RKO (cell line): ENCODE measurements around the gene TBXT.
"Not testable (repeated sequence)": the region's sequence is repeated elsewhere in the genome, so short reads cannot be mapped to it uniquely, and the experiment has no call there.

ENCODE experiments used
- DNase-seq: peaks from one replicate; pipeline ENCODE4 v3.0.0-alpha.2; 2016; ENCODE audit warnings: low spot score

Gene TBXT, protein sequence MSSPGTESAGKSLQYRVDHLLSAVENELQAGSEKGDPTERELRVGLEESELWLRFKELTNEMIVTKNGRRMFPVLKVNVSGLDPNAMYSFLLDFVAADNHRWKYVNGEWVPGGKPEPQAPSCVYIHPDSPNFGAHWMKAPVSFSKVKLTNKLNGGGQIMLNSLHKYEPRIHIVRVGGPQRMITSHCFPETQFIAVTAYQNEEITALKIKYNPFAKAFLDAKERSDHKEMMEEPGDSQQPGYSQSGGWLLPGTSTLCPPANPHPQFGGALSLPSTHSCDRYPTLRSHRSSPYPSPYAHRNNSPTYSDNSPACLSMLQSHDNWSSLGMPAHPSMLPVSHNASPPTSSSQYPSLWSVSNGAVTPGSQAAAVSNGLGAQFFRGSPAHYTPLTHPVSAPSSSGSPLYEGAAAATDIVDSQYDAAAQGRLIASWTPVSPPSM

DNA sequence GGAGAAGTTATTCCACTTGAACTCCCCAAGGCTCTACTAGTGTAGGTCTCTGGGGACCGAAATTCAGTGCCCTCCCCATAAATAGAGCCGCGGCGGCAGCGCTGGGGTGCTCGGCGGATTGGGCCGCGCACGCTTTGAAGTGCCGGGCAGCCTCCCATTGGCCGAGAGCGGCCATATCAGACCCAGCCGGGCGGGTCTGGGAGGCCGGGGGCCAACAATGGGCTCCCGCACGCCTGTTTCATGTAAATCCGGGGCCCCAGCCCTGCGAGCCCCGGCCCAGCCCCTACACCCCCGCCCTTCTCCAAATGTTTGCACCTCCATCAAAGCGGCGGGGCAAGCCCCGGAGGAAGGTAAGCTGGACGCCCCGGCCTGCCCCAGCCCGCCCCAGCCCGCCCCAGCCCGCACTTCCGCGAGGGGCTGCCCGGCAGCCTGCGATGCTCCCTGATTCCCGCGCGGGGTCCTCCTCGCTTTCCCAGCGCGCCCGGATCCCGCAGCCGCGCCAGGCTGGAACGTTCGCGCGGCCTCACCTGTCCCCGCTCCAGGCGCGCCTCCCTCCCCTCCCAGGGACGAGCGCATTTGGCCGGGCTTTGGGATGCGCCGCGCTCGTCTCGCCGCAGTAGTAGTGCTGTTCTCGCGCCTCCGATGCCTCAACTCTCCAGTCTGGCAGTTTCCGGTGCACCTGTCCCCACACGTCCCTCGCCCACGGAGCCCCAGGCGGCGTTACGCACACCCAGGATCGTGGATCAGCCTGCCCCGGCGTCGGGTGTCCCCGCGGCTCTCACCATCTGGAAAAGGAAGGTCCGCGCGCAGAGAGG lies at the start of gene TBXT:
TBXT (minus strand) TSS at position 51 of the 815 bp plus-strand sequence. CDS start 260 bp downstream, outside the sequence.
- no peak for DNase-seq

DNA sequence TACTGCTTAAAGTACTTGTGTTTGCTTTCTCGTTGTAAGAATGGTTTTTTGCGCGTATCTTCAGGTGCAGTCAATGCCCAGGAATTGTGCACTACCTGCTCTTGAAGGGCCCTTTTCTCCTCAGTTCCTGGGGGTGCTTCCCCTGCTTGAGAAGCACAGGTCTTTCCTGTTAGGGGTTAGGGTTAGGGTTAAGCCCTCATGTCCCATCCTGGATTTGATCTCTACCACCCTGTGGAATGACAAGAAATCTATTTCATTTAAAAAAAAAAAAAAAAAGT lies 39.6 kb upstream of the TBXT start:
- no peak for DNase-seq

DNA sequence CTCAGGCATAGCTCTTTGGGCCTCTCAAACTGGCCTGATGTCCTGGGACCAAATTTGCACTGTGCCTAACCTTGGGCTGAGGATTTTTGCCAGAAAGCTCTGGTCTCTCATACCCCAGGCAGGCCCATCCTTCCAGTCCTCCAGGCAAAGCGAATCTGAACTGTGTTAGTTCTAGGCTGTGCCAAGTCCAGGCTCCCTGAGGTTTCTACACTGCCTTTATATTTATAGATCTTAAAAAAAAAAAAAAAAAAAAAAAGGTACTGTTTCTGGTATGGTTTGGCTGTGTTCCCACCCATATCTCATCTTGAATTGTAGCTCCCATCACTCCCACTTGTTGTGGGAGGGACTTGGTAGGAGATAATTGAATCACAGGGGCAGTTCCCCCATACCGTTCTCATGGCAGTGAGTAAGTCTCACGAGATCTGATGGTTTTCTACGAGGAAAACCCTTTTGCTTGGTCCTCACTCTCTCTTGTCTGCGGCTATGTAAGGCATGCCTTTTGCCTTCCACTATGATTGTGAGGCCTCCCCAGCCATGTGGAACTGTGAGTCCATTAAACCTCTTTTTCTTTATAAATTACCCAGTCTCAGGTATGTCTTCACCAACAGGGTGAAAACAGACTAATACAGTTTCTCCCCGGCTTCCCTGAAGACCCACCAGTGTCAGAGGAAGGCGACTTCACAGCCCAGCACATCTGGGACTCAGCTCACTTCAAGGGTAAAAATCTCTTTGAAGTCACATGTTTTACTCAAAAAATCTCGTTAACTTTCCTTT lies 39.0 kb upstream of the TBXT start:
- no peak for DNase-seq

DNA sequence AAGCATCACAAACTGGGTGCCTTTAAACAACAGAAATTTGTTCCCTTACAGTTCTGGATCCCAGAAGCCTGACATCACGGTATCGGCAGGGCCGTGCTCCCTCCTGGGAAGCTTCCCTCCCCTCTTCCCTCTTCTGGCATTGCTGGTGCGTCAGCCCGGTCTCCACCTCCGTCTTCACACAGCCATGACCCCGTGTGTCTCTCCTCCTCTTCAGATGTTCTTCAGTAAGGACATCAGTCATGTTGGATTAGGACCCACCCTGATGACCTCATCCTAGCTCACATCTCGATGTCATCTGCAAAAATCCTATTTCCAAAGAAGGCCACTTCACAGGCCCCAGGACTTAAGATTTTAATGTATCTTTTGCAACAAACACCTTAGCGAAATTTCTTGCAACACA lies 38.4 kb upstream of the TBXT start:
- DNase-seq = no peak

DNA sequence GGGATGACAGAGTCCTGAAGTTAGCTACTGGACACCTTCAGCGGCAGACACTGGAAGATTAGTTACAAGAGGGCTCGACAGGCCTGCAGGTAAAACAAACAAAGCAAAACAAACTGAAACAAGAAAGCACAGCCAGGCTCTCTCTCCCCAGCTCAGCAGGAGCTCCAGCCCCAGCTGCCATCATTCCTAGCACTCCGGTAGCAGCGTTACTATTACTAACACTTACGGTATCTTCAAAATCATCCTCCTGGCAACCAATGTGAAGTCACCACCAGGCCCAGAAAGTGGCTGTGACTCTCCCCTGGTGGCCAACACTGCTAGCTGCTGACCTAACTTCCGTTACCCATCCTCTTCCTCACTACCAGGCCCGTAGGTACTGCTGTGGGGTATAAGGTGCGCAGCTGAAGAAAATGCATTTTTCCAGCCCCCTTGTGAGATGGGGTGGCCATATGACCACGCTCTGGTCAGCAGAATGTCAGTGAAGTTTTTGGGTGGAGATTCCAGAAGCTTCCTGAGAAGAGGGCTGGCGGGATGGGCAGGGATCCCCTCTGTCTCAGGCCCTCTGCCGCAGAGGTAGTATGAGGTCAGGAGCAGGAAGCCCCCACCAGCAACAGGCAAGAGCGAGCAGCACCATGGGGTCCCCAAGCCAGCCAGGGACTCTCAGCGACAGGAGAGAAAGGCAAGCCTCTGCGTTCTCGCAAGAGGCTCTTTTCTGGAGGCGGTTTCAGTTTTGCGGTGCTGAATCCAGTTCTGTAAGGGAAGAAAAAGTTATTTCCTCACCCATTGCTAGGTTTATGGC lies 37.4 kb upstream of the TBXT start:
- no peak for DNase-seq

DNA sequence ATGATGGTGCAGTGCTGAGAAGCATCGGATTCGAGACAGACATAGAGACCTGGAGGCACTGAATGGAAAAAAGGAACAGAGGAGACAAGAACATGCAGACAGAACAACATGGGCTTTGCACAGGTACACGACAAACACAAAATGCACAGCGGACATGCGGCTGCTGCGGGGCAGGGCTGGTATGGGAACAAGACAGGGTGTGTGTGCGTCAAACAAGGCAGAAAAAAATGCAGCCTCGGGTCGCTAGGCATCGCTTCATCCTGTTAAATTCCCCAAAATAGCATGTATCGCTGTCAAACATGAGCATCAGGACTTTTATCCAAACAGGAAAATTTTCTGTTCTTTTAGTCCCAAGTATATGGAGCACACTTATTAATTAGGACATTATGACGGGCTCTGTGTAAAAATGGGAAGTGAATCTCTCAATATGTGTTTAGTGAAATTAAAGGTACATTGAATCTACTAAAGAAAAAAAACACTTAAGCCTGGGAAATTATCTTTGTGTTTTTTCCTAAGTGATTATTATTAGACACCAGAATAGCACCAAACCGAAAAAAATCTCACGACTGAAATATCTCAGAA lies 36.1 kb upstream of the TBXT start:
- DNase-seq = no peak

DNA sequence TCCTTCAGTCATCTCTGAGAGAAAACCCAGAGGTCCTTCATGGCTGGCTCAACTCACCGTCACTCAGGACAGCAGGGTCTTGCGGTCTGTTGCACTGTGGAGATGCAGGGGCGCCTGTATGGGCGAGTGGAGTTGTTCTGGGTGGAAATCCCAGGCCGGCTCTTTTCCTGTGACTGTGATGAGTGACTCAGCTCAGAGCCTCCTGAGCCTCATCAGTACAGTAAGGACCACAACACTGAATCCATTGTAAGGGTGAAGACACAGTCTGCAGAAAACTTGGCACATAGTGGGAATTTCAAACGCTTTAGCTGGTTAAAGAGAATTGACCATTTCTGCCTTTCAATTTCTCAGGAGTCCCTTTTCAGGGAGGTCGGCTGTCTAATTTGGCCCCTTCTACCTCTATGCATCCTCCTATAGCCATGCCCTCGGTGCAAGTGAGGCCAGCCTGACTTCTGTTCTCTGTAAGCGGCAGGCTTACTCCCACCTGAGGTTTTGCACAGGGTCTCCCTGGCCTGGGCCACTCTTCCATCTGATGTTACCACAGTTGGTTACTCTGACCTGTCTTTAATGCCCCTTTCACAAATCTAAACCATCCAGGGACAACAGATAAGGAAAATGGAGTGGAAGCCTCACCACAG lies 35.5 kb upstream of the TBXT start:
- DNase-seq = no peak

DNA sequence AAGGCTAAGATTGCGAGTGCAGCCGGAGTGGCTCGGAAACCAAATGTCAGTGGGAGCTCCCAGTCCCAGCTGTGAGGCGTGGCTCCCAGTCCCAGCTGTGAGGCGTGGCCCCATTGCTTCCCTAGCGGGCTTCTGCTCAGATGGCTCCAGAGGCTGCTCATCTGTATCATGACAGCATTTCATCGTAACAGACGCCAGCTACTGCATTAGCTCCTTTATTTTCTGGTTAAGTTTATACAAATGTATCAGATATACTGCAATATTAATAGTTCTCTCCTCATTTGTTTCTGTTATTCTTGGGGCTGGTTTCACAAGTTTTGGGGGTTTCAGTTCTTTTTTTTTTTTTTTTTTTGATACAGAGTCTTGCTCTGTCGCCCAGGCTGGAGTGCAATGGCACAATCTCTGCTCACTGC lies 34.7 kb upstream of the TBXT start:
- no peak for DNase-seq

DNA sequence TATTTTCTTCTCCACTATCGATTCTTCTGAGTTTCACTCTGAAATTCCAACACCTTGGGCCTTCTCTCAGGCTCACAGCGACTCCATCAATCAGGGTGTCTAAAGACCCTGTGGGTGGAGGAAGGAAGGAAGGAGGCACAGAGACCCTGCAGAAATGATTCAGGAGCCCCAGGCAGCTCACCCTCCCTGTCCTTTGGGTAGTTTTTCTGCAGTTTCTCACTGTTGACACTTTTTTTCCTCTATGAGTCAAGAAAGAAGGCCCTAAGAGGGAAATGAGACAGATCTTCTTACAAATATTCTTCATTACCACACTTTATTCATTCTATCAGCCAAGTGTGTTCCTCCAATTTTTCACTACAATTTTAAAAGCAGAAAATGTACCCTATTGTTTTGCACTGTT lies 34.2 kb upstream of the TBXT start:
- no peak for DNase-seq

DNA sequence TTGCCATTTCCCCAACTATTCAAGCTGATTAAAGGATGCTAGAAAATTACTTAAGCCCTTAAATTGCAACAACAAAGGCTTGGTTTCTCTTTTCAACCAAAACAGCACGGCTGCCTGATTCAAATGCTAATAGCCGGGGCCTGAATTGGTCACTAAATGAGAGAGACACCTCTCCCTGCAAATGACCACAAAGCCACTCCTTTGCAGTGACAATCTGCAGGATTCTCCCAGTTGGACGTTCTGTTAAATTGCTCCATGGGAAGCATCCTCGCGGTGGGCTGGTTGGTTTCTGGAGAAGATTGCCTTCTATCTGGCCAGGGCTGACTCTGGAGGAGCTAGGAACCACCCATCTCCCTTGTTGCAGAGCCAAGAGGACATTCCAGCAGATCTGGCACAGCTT lies 29.7 kb upstream of the TBXT start:
- no peak for DNase-seq

DNA sequence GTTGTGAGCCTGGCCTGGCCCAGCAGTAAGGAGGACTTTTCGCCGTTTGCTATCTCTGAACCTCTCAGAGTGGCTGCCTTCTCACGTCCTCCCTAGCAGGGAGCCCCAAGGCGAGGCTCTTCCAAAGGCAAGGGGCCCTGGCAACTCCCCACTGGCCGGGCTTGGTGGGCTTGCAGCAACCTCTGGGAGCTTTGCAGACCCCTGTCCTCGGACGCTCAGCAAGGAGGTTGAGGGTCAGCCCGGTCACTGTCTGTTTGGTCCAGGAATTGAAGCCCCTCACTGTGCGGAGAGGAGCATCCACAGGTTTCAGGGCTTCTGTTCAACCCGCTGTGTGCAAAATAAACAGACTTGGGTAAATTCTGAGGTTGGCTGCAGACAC lies 28.2 kb upstream of the TBXT start:
- no peak for DNase-seq

DNA sequence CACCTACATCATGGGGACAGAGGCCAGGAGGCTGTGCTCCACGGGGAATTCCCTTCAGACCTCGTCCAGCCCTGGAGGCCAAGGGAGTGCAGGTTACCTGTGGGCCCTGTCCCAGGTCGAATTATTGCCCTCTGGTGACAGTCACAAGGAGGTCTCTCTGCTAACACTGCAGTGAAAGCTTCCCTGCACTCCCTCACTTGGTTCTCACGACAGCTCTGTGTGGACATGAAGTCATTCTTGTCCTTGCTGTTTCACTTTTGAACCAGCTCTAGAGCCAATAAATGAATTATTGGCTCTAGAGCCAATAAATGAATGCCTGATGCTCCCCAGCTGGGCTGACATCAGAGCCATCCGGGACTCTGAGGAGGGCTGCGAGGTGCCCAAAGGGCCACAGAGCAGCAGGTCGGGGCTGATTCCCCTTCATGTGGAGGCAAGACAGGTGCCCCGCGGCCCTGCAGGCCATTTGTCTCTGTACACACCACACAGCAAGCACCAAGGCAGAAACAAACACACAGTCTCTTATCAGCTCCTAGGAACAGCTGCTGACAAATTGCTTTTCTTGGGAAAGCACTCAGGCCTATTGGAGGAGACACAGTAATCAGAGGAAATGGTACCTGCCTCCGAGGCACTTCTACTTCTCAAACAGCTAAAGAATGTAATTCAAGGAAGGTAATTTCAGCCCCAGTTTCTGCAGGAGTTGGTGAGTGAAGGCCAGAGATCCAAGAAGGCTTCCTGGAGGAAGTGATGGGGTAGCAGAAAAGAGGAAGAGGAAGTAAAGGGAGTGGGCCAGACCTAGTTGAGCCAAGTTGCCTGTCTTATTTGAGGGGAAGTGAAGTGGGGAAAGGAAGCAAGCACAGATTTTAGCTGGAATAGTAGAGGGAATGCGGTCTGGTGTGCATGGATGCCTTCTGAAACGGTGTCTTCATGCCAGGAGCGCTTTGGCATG lies 27.5 kb upstream of the TBXT start:
- no peak for DNase-seq

DNA sequence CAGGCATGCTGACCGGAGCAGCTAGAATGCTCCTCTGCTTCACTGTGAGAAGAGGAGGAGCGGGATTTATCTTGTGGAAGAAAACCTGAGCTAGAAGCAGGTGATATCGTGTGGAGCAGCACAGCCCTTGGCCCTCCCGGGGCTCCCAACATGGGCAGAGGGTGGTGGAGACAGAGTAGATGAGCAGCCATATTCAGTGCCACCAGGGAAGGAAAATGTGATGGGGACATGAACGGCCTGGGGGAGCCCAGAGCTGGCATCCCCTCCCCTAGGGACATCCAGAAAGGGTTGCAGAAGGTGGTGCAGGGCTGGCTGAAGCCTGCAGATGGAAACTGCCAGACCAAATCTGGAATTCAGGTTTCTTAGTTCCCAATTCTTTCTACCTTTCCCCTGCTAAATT lies 24.9 kb upstream of the TBXT start:
- DNase-seq = no peak

DNA sequence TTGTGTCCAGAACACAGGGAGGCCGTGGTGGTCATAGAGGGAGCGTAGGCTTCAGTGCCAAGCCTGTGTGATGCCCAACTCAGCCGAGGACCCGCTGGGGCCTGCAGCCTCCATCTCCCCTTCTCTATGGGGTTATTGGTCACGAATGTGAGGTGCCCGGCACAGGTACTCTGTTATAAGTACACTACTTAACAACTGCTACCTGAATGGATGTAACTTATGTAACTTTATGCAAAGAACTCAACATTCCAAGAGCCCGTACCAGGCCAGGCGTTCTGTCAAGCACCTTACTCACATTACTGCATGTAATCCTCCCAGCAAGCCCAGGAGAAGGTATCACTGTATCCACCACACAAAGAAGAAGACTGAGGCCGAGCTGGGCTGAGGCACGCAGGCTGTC lies 24.5 kb upstream of the TBXT start:
- no peak for DNase-seq

DNA sequence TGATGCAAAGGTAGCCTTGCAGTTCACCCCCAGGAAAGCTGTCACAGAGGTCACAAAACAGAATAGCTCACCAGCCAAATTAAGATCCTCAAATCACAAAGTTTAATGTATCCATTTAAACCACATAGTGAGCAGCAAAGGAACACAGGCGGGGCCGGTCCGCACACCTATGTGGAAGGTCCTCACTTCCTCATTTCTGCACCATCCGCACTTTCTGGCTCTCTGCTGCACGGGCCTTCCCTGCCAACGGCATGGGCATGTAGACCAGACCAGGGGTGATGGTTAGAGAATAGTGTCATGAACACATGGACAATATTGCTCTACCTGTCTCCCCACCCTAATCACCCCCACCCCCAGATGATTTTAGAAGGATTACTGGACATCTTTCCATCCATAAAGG lies 12.1 kb upstream of the TBXT start:
- no peak for DNase-seq

DNA sequence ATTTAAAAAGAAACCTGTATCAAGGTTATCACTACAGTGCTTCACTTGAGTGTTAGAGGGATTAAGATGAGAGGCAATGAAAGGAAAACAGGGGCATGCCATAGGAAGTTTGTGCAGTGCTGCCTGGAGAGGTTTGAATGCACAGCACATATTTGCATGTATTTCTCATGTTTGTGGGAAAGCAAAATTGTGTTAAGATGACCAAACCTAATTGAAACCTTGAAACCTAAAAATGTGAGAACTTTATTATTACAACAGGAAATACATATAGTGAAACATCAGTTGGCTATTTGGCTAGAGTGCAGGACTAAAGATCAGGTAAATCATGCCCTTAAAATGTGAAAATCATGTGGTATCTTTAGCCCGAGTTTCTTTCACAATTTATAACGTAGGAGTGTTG lies 8.5 kb upstream of the TBXT start:
- DNase-seq = no peak

DNA sequence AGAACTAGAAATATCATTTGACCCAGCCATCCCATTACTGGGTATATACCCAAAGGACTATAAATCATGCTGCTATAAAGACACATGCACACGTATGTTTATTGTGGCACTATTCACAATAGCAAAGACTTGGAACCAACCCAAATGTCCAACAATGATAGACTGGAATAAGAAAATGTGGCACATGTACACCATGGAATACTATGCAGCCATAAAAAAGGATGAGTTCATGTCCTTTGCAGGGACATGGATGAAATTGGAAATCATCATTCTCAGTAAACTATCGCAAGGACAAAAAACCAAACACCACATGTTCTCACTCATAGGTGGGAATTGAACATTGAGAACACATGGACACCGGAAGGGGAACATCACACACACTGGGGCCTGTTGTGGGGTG lies 7.4 kb upstream of the TBXT start:
- DNase-seq = not testable (repeated sequence)

DNA sequence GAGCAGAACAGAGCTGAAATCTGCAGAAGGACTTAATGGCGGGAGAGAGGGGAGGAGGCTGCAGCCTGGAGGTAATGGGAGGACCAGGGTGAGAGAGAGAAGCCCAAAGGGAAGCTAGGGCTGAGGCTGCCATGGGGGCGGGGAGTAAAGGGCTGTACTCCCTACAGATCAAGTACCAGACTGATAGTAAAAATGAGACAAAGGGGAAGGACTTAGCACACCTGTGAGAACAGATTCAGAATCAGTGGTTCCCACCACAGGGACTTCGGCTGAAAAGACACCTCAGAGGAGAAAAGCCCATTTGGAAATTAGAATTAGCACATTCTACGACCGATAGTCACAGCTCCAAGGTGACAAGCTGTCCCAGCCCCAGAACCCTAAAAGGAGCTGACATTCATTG lies 6.4 kb upstream of the TBXT start:
- no peak for DNase-seq

DNA sequence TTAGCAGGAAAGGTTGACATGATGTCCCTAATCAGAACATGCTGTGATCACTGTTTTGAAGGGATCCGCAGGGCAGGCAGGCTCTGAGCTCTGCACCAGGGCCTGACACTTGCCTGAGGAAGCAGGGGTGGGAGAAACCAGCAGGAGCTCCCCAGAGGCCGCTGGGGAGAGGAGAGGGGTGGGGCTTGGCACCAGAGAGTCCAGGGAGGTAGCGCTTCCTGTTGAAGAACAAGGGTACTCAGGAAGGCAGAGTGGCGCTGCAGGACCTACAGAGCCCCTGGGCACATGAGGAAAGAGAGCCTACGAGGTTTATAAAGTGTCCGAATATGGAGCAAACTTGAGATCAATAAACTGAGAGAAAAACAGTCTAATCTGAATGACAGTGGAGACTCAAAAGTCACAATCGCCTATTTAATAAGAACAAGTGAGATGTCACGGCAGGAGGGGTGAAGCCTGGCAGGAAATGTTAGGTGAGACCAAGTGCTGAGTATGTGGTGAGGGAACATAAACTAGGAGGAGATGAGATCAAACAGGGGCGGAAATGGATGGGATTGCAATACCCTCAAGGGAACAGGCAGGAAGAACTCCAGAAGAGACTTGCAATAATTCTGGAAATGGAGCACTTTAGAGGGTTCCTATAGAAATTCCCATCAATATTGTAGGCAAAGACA lies 5.8 kb upstream of the TBXT start:
- DNase-seq = no peak

DNA sequence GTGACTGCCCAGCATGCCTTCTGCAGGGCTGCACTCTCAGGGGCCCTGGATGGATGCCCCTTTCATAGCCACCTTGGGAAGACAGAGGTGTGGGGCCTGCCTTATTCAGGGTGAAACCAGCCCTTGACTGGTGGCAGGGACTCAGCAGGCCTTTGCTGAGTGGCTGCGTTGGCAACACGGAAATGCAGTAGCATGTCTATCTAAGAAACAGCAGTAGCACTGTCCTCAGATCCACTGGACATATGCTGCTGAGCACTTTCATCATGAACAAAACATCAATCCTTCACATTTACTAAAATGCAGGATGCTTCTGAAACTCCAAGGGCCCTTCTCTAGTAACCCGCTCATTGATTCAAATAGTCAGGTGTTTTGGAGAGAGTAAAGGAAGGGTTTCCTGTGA lies 4.9 kb upstream of the TBXT start:
- DNase-seq = no peak
